Fibroblast of lung (primary cell): ENCODE measurements around the gene APOL3. TPM values are rescaled to one million over a fixed set of nuclear protein-coding genes. Genes with fewer than 3 reads are reported as not detected.
A peak's percentile ranks its signal among the peaks of the same experiment; 100 is the strongest.

ENCODE experiments used
- DNase-seq, 2 donors: peaks; one replicate each; pipeline versions ENCODE4 v3.0.0 to v3.0.0-alpha.2; 2010; ENCODE audit warnings: low read depth in 2 of 2
- H2AFZ ChIP-seq: 2 replicates; pipeline ENCODE4 v1.5.1; 2012; ENCODE audit warnings: low read length, control low read depth, inconsistent platforms
- H3K27ac ChIP-seq: 2 replicates; pipeline ENCODE4 v1.5.1; 2011; ENCODE audit warnings: low read length, control low read depth; ENCODE audit not compliant: insufficient read depth
- H3K27me3 ChIP-seq: 2 replicates; pipeline ENCODE4 v1.5.1; 2011; ENCODE audit warnings: mild to moderate bottlenecking, low read length; ENCODE audit not compliant: control insufficient read depth, insufficient read depth
- H3K36me3 ChIP-seq: 2 replicates; pipeline ENCODE4 v1.5.1; 2011; ENCODE audit warnings: low read length; ENCODE audit not compliant: control insufficient read depth, insufficient read depth
- H3K4me1 ChIP-seq: 2 replicates; pipeline ENCODE4 v1.5.1; 2011; ENCODE audit warnings: low read length; ENCODE audit not compliant: control insufficient read depth, insufficient read depth; ENCODE audit errors: extremely low read depth
- H3K4me2 ChIP-seq: 2 replicates; pipeline ENCODE4 v1.5.1; 2011; ENCODE audit warnings: low read length, control low read depth; ENCODE audit not compliant: insufficient read depth; ENCODE audit errors: extremely low read depth
- H3K4me3 ChIP-seq, 4 experiments: fragments of 200-600 bp in 1 of 4; sonication (generic) in 1 of 4; replicated peaks in 1 of 4; 2 replicates each; pipeline ENCODE4 v1.5.1; 2011 to 2016; ENCODE audit warnings: low read length in 4 of 4, low read depth in 3 of 4, mild to moderate bottlenecking in 3 of 4, control low read depth in 2 of 4, inconsistent platforms in 1 of 4, mixed read lengths in 1 of 4; ENCODE audit not compliant: insufficient read depth in 1 of 4; ENCODE audit errors: control extremely low read depth in 1 of 4
- H3K79me2 ChIP-seq: 2 replicates; pipeline ENCODE4 v1.5.1; 2012; ENCODE audit warnings: mild to moderate bottlenecking, low read length, inconsistent platforms; ENCODE audit not compliant: control insufficient read depth, insufficient read depth
- H3K9ac ChIP-seq: 2 replicates; pipeline ENCODE4 v1.5.1; 2011; ENCODE audit warnings: mild to moderate bottlenecking, low read length, control low read depth; ENCODE audit not compliant: insufficient read depth
- H3K9me3 ChIP-seq: 2 replicates; pipeline ENCODE4 v1.5.1; 2012; ENCODE audit warnings: low read depth, low read length; ENCODE audit not compliant: control insufficient read depth, insufficient read depth
- H4K20me1 ChIP-seq: 2 replicates; pipeline ENCODE4 v1.5.1; 2011; ENCODE audit warnings: low read length; ENCODE audit not compliant: control insufficient read depth, insufficient read depth; ENCODE audit errors: extremely low read depth
- CTCF ChIP-seq, 2 donors: IDR thresholded peaks in 1 of 2; conservative IDR thresholded peaks in 1 of 2; 1 replicate in 1 of 2; 2 replicates in 1 of 2; pipeline ENCODE4 v1.5.1; 2011 to 2012; ENCODE audit warnings: low read length in 2 of 2, control low read depth in 1 of 2, inconsistent platforms in 1 of 2, low read depth in 1 of 2, mild to moderate bottlenecking in 1 of 2
- EZH2 ChIP-seq: IDR thresholded peaks from 2 replicates; pipeline ENCODE4 v1.5.1; 2012; ENCODE audit warnings: low read length, control low read depth, mild to moderate bottlenecking; ENCODE audit errors: missing control alignments
- polyA plus RNA-seq, 2 donors: library from polyadenylated mRNA; depleted of rRNA in 1 of 2; stranded (reverse) in 1 of 2; unstranded in 1 of 2; fragments of >200 nt; gene quantifications; 2 replicates each; pipeline ENCODE4 v1.2.1, GENCODE V29; 2011 to 2012; ENCODE audit warnings: missing spikeins in 1 of 2
- total RNA-seq: library from RNA; depleted of rRNA; stranded (reverse); fragments of >200 nt; gene quantifications from 2 replicates; pipeline ENCODE4 v1.2.1, GENCODE V29; 2014

Gene APOL3
- total and polyA plus RNA-seq, 2 donors (not counting 1 experiment from before 2014, with no cell fraction given), result 22.5 to 42.3 TPM

GRCh38 chr22:36144886-36145541 lies 15.5 kb downstream of the APOL3 start:
- peak; percentile 64 to 83 for DNase-seq
- H3K36me3 ChIP-seq, result no peaks in the 10 kb centered on the region
- TF ChIP-seq EZH2, result no peak
- TF ChIP-seq CTCF (conservative IDR thresholded peaks at IDR 0.05 in 1 of 2, IDR thresholded peaks at IDR 0.05 in 1 of 2; ENCODE audit: low read depth in 1 of 2, low read length in 2 of 2), result peak; percentile 86 to 88
- H3K4me1 ChIP-seq, result peaks cover 4% of the 10 kb centered on the region
- H3K79me2 ChIP-seq, result no peaks in the 10 kb centered on the region
- no peaks in the 10 kb centered on the region for H3K27me3 ChIP-seq
- H4K20me1 ChIP-seq, result no peaks in the 10 kb centered on the region
- no peak overlapping the region for H3K9ac ChIP-seq
- no peaks in the 10 kb centered on the region for H3K9me3 ChIP-seq
- no peak overlapping the region for H2AFZ ChIP-seq
- H3K4me3 ChIP-seq, result no peak overlapping the region
- H3K27ac ChIP-seq, result no peak overlapping the region
- no peak overlapping the region for H3K4me2 ChIP-seq

- no peak overlapping the region for H3K4me3 ChIP-seq
- no peak overlapping the region for H3K9ac ChIP-seq
- no peaks in the 10 kb centered on the region for H4K20me1 ChIP-seq
- no peak overlapping the region for H3K27ac ChIP-seq
- peaks cover 4% of the 10 kb centered on the region for H3K4me1 ChIP-seq
- H3K36me3 ChIP-seq, result no peaks in the 10 kb centered on the region
- TF ChIP-seq CTCF (conservative IDR thresholded peaks at IDR 0.05 in 1 of 2, IDR thresholded peaks at IDR 0.05 in 1 of 2; ENCODE audit: low read depth in 1 of 2, low read length in 2 of 2), result no peak
- TF ChIP-seq EZH2, result no peak
- no peaks in the 10 kb centered on the region for H3K79me2 ChIP-seq
- H2AFZ ChIP-seq, result no peak overlapping the region
- no peaks in the 10 kb centered on the region for H3K9me3 ChIP-seq
- H3K4me2 ChIP-seq, result no peak overlapping the region
- no peaks in the 10 kb centered on the region for H3K27me3 ChIP-seq
- DNase-seq, result no peak
Measured at GRCh38 chr22:36143956-36144355, 16.6 kb downstream of the APOL3 start.

- DNase-seq, result no peak
- Histone ChIP-seq H3K36me3 (no peaks in the 10 kb centered on the region), H3K9ac (no peak overlapping the region), H3K27ac (no peak overlapping the region), H3K4me3 (no peak overlapping the region), H3K27me3 (no peaks in the 10 kb centered on the region), H3K4me1 (peaks cover 4% of the 10 kb centered on the region), H3K4me2 (no peak overlapping the region), H3K9me3 (no peaks in the 10 kb centered on the region), H3K79me2 (no peaks in the 10 kb centered on the region), H4K20me1 (no peaks in the 10 kb centered on the region), H2AFZ (no peak overlapping the region)
- TF ChIP-seq CTCF (conservative IDR thresholded peaks at IDR 0.05 in 1 of 2, IDR thresholded peaks at IDR 0.05 in 1 of 2; ENCODE audit: low read depth in 1 of 2, low read length in 2 of 2) (no peak), EZH2 (no peak)
Measured at GRCh38 chr22:36143066-36143815, 17.3 kb downstream of the APOL3 start.
